Smooth muscle cell of the umbilical artery (primary cell): Measurements from ENCODE around the gene CYP2J2. TPM values are rescaled to one million over a fixed set of nuclear protein-coding genes. Genes with fewer than 3 reads are reported as not detected.

Source experiments
- total RNA-seq: library from RNA; depleted of rRNA; stranded (reverse); fragments of >200 nt; gene quantifications from 2 replicates; pipeline ENCODE4 v1.2.3, GENCODE V29; 2014

CYP2J2 gene
- total RNA-seq, result under 0.01 and 0.32 TPM in 2 replicates

DNA sequence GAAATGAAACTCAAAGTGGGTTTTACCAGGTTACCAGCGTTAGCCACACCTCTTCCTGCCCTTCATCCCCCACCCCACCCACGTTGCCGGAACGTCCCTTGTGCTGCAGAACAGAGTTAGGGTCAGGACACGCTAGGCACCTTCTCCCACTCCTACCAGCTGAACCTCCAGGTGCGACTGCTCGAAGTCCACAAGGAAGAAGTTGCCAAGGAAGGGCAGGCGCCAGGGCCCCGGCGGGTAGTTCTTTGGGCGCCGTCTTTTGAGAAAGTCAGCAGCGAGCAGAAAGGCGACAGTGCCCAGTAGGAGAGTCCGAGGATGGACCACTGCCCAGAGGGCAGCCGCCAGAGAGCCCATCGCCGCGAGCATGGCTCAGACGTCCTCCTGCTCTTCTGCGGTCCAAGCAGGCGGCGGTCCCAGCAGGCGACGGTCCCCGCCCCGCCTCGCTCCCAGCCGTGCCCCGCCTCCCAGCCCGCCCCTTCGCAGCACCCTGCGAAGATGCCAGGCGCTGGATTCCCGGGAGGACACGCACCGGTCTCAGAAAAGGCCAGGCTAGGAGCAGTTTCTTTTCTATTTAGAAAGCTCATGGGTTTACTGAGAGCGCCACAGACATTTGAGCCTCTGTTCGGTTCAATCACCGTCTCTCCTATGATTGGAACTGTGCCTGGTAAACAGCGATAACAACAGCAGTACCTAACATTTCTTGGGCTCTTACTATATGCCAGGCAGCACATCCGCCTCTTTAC lies at the start of gene CYP2J2:
Gene CYP2J2, minus strand, starts transcription at position 393 of the 743 bp plus-strand sequence. Its CDS starts 27 bp downstream, at position 366.

Other genes starting within 250 kb of the CYP2J2 start
- gene HOOK1, start 111.8 kb downstream of the CYP2J2 start, total RNA-seq, result not detected in 2 replicates
- gene C1orf87, start 147.0 kb upstream of the CYP2J2 start, total RNA-seq, result not detected in 2 replicates